Panc1 (cell line): ENCODE results near the gene PEDS1. TPM values are rescaled to one million over a fixed set of nuclear protein-coding genes. Genes with fewer than 3 reads are reported as not detected.

Experiments used
- ATAC-seq: fragments of 200-7000 bp; cut with Tn5 transposase; 2 replicates; pipeline ENCODE4 v1.9.1; 2020; ENCODE audit warnings: mild to moderate bottlenecking, moderate library complexity
- BruUV-seq: library from RNA; stranded (reverse); fragments of 400-500 nt; replicated peaks from 2 replicates; lab custom pipeline; 2021; lab: Mats Ljungman, UMichigan
- CTCF ChIA-PET: fragments of 300-600 bp; sonication (Branson Sonifier 250); formaldehyde crosslinking; loops from one replicate; lab custom pipeline; 2022; ENCODE audit warnings: antibody characterized with exemption; lab: Charles Lee
- POLR2A ChIA-PET: fragments of 300-600 bp; sonication (Branson Sonifier 250); formaldehyde crosslinking; loops from one replicate; lab custom pipeline; 2022; ENCODE audit warnings: antibody characterized with exemption; lab: Charles Lee
- DNase-seq: peaks from one replicate; pipeline ENCODE4 v3.0.0-alpha.2; 2010; ENCODE audit warnings: low read depth, low spot score
- H3K27ac ChIP-seq: 2 replicates; pipeline ENCODE4 v1.5.1; 2011; ENCODE audit warnings: mild to moderate bottlenecking, low read length, inconsistent platforms
- H3K27me3 ChIP-seq: fragments of 200-500 bp; sonication (Bioruptor generic); 2 replicates; pipeline ENCODE4 v1.6.0; 2014; ENCODE audit warnings: low read length, inconsistent platforms; ENCODE audit not compliant: control insufficient read depth, insufficient read depth
- H3K36me3 ChIP-seq: fragments of 200-500 bp; sonication (Bioruptor generic); 2 replicates; pipeline ENCODE4 v1.5.1; 2014; ENCODE audit warnings: inconsistent platforms, mild to moderate bottlenecking, low read length, moderate library complexity; ENCODE audit not compliant: control insufficient read depth, insufficient read depth
- H3K4me1 ChIP-seq: 2 replicates; pipeline ENCODE4 v1.5.1; 2011; ENCODE audit warnings: inconsistent platforms, mild to moderate bottlenecking, low read length, moderate library complexity; ENCODE audit not compliant: control insufficient read depth, insufficient read depth
- H3K4me3 ChIP-seq, 2 experiments: 2 replicates each; pipeline ENCODE4 v1.5.1; 2011 to 2012; ENCODE audit warnings: low read depth in 2 of 2, low read length in 2 of 2, mild to moderate bottlenecking in 2 of 2, inconsistent platforms in 1 of 2, moderate library complexity in 1 of 2
- H3K9me3 ChIP-seq: fragments of 200-500 bp; sonication (Bioruptor generic); 2 replicates; pipeline ENCODE4 v1.5.1; 2014; ENCODE audit warnings: low read depth, mild to moderate bottlenecking, inconsistent platforms, low read length, moderate library complexity; ENCODE audit not compliant: control insufficient read depth, insufficient read depth
- CTCF ChIP-seq: fragments of 450-650 bp; IDR thresholded peaks from 2 replicates; pipeline ENCODE4 v1.5.1; 2017; ENCODE audit warnings: mild to moderate bottlenecking
- POLR2AphosphoS5 ChIP-seq: IDR thresholded peaks from 2 replicates; pipeline ENCODE4 v1.6.1; 2012; ENCODE audit warnings: mild to moderate bottlenecking, low read depth, low read length, moderate library complexity
- REST ChIP-seq, 2 experiments: IDR thresholded peaks; 2 replicates each; pipeline ENCODE4 v1.6.1; 2011 to 2012; ENCODE audit warnings: low read depth in 2 of 2, control low read depth in 1 of 2, low read length in 1 of 2, mild to moderate bottlenecking in 1 of 2, moderate library complexity in 1 of 2; ENCODE audit not compliant: insufficient read depth in 1 of 2
- SIN3A ChIP-seq: IDR thresholded peaks from 2 replicates; pipeline ENCODE4 v1.6.1; 2012; ENCODE audit warnings: low read depth, mild to moderate bottlenecking, low read length, moderate library complexity, borderline replicate concordance; ENCODE audit not compliant: insufficient read depth
- TCF7L2 ChIP-seq: IDR thresholded peaks from 2 replicates; pipeline ENCODE4 v1.6.1; 2011; ENCODE audit warnings: mild to moderate bottlenecking, low read depth, low read length, inconsistent platforms
- in situ Hi-C: cut with HindIII; loops from 2 replicates; pipeline ENCODE4 v1.10.0; 2016; ENCODE audit warnings: low sequenced_read_pairs, low pct_unique_long_range_greater_than_20kb
- intact Hi-C: fragments of 100-400 bp; cut with micrococcal nuclease; formaldehyde crosslinking; loops from one replicate; pipeline ENCODE4 v1.10.0; 2022; ENCODE audit not compliant: unreplicated experiment
- total RNA-seq: library from RNA; stranded (reverse); gene quantifications from one replicate; pipeline ENCODE4 v1.2.1, GENCODE V29; 2021; ENCODE audit not compliant: unreplicated experiment

The PEDS1 gene
- total RNA-seq, 1 experiment from 2014 or later: 88.9 TPM

GRCh38 chr20:50128520-50128905 is 25.0 kb downstream of the PEDS1 start:
- ATAC-seq (no peak), DNase-seq (no peak)
- CTCF ChIA-PET: no interaction called here
- POLR2A ChIA-PET: no interaction called here
- in situ Hi-C loops: no loop called here
- peaks cover 34% of the 10 kb centered on the region for H3K36me3 ChIP-seq
- H3K27ac ChIP-seq: no peak overlapping the region
- H3K27me3 ChIP-seq: no peaks in the 10 kb centered on the region
- no TSS peak for BruUV-seq
- TF ChIP-seq POLR2AphosphoS5 (no peak), SIN3A (no peak), CTCF (no peak), TCF7L2 (no peak), REST (IDR thresholded peaks at IDR 0.05; ENCODE audit: insufficient read depth in 1 of 2, low read depth in 2 of 2, low read length in 1 of 2) (no peak)
- intact Hi-C loops: no loop called here
- H3K4me1 ChIP-seq: peaks cover 19% of the 10 kb centered on the region
- no peak overlapping the region for H3K4me3 ChIP-seq
- H3K9me3 ChIP-seq: no peaks in the 10 kb centered on the region

- no peaks in the 10 kb centered on the region for H3K27me3 ChIP-seq
- DNase-seq (no peak), ATAC-seq (no peak)
- no TSS peak for BruUV-seq
- H3K4me3 ChIP-seq: no peak overlapping the region
- ChIA-PET POLR2A (no interaction called here), CTCF (no interaction called here)
- no peak overlapping the region for H3K27ac ChIP-seq
- in situ Hi-C loops: no loop called here
- intact Hi-C loops: no loop called here
- H3K4me1 ChIP-seq: peaks cover 12% of the 10 kb centered on the region
- H3K9me3 ChIP-seq: no peaks in the 10 kb centered on the region
- H3K36me3 ChIP-seq: peaks cover 34% of the 10 kb centered on the region
- TF ChIP-seq TCF7L2 (no peak), POLR2AphosphoS5 (no peak), REST (IDR thresholded peaks at IDR 0.05; ENCODE audit: insufficient read depth in 1 of 2, low read depth in 2 of 2, low read length in 1 of 2) (no peak), CTCF (no peak), SIN3A (no peak)
Observed at GRCh38 chr20:50127587-50128519, 25.7 kb downstream of the PEDS1 start.
